HG03060 (cell line): ENCODE results near the gene CACNA1D.
A peak's percentile ranks its signal among the peaks of the same experiment; 100 is the strongest.

Source experiments
- ATAC-seq: cut with Tn5 transposase; IDR thresholded peaks from one replicate; pipeline ENCODE4 v1.9.1; 2021; ENCODE audit warnings: low read depth, moderate number of reproducible peaks; ENCODE audit not compliant: unreplicated experiment

The CACNA1D gene

DNA sequence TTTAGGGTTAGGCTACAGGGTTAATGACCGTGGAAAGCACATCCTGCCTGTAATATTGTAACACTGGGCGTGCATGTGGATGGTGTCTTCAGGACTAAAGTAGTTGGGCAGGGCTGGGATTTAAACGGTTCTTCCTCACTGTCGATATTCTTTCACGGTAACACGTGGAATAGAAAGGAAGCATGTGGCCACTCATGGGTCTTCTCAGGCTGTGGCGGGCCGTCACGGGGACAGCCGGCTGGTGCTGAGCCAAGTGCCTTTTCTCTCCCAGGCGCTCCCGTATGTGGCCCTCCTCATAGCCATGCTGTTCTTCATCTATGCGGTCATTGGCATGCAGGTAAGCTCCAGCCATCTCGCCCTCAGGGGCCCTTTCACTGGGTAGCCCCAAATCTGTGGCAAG is 278.2 kb downstream of the CACNA1D start:
- ATAC-seq: no peak

DNA sequence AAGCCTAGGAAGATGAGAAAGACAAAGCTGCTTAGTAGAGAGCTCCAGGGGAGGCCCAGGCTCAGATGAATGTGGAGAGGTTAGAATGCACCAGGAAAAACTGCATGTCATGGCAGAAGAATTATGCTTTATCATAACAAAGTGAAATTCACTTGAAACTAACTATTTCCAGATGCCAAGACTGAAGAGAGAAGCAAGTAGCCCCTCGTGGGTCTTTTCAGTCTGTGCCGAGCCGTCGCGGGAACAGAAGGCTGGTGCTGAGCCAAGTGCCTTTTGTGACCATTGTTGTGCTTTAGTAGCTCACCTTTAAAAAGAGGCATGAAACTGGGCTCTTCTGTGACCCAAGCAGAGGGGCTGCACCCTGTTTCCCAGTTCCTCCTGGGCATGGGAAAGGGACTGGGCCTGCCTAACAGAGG is 278.6 kb downstream of the CACNA1D start:
- ATAC-seq: no peak

DNA sequence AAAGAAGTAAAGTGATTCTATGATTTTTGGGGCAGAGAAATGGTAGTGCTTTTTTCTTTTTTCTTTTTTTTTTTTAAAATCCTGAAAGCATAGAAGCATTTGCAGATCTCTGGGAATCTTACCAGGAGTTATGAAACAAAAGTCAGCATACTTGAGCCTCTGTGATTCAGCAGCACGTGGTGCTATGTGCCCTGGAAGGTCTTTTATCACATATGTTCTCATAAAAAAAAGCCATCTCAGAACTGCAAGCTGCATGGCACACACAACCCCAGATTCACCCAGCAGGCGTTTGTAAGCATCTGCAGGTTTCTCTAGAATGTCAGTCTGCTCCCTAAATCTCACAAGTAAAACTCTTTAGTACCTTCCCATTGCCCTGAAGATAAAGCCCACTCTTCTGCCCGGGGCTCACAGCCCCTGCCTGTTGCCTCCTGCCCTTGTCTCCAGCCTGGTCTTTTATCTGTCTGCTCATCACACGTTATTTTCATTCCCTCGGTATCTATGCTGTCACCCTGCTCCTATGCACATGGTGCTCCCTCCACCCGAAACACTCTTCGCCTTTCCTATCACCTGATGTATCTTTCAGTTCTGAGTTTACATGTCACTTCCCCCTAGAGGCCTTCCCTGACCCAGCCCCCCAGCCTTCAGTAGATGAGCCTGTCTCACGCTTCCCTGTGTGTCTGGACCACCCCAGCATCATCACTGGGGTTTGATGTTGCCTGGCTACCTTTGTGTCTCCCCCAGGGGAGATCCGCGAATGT is 279.4 kb downstream of the CACNA1D start:
- ATAC-seq: peak; percentile 69

DNA sequence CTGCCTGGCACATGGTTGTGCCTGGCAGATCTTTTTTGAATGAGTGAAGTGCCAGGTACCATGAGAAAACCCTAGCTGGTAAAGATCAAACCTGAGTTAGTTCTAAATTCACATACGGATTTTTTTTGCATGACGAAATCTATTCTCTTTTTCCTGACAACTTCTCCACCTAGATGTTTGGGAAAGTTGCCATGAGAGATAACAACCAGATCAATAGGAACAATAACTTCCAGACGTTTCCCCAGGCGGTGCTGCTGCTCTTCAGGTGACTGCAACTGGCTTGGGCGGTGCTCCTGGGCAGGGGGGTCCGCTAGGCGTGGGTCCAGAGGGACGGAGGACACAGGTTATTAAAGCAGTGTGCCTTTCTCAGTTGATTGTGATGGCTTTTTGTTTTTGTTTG is 280.0 kb downstream of the CACNA1D start:
- ATAC-seq: no peak

DNA sequence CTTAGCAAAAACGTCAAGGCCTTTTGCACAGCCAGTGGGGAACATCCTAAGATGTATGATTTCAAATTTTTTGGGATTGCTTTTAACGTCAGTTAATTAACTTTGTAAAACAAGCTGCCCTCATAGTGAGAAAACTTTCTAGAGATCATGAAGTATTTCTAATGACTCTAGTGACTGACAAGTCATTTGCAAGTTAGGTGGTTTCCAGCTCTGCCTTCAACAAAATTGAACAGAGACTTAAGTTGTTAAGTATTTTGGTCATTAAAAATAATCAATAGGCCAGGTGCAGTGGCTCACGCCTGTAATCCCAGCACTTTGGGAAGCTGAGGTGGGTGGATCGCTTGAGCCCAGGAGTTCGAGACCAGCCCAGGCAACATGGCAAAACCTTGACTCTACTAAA is 280.6 kb downstream of the CACNA1D start:
- ATAC-seq: no peak

DNA sequence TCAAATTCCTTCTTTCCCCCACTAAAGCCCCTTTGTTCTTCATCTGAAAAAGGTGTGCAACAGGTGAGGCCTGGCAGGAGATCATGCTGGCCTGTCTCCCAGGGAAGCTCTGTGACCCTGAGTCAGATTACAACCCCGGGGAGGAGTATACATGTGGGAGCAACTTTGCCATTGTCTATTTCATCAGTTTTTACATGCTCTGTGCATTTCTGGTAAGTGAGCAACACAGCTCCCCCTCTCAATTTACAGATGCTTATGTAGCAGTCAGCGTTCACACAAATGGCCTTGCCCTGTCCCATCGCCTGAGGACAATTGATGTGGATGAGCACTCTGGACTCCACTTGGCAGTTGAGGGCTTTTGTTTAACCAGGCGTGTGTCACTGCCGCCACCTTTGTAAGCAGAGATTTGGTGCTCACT is 281.4 kb downstream of the CACNA1D start:
- ATAC-seq: no peak

DNA sequence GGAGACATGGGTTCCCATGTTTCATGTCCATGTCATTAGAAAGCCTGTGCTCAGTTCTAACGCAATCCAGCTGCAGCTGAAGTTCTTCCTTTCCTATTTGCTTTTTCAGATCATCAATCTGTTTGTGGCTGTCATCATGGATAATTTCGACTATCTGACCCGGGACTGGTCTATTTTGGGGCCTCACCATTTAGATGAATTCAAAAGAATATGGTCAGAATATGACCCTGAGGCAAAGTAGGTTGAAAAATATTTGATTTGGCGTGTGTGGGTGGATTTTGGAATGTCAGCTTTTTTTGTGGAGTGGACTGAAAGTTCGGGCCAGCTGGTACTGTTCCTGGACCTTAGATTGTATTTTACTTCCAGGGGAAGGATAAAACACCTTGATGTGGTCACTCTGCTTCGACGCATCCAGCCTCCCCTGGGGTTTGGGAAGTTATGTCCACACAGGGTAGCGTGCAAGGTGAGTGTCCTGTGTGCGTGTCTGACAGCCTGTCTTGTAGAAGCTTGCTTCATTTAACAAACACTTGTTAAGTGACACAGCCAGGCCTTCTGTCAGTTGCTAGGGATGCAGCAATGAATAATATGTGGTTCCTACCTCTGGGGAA is 282.2 kb downstream of the CACNA1D start:
- no peak for ATAC-seq

DNA sequence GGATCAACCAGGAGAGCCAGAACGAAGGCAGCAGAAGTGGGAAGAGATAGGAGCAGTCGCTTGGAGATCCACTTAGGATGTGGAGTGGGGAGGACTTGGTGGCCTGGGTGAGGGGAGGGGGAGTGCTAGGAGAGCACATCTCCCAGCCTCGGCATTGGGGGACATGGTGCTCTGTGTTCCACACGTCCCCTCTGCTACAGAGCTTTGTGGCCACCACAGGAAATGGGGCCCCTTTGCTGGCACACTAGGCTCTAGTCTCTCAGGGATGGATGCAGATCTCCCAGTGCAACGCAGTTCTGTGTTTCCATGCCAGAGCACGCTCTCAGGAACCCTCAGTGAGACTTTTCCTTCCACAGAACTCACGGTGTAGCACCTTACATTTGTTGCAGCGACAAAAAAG is 283.1 kb downstream of the CACNA1D start:
- ATAC-seq: no peak

DNA sequence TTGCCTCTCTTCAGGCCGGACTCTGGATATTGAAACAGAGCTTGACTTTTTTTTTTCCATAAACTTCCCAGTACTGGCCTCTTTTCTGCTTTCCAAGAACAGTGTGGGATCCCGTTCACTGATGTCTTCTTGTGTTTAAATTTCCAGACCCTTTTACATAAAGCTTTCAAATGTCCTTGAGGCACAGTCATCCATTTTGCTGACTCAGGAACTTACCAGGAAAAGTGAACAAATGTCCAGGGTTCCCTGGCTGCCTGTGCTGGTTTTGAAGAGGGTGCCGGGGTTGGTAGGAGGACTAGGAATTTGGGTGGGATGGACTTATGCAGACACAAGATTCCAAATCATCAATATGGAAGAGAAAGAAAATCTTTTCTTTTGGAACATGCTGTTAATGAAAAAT is 283.7 kb downstream of the CACNA1D start:
- no peak for ATAC-seq

DNA sequence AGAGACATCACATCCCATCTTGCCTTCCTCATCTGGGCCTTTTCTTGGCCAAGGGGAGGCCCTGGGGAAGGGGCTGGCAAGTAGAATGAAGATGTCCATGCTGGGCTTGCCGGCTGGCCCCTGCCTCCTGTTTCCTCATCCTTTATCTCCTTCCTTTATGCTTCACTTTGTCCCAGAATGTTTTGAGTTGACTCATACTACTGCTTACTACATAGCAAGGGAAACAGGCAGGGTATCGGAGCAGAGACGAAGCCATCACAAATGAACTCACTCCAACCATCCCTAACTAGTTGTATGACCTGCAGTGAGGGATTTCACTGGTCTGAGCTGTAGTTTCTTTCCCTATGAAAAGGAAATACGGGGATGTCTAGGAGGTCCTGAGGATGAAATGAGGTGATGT is 285.8 kb downstream of the CACNA1D start:
- ATAC-seq: no peak

DNA sequence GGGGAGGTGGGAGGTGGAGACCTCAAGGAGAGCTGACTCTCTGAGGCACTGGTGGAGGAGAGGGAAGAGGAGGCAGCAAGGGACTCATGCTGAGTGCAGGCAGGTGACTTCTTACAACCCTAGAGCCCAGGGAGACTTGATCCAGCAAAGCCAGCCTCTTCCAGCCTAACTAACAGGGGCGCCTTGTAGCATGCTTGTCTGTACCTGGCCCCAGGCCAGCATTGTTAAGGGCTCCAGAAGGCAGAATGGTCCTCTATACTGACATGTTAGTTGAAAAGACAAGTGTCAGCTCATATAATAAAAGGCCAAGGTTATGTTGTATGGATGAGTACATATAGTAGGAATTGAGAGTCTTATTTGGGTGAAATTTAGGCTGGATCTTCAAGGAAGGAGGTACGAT is 286.4 kb downstream of the CACNA1D start:
- ATAC-seq: no peak

DNA sequence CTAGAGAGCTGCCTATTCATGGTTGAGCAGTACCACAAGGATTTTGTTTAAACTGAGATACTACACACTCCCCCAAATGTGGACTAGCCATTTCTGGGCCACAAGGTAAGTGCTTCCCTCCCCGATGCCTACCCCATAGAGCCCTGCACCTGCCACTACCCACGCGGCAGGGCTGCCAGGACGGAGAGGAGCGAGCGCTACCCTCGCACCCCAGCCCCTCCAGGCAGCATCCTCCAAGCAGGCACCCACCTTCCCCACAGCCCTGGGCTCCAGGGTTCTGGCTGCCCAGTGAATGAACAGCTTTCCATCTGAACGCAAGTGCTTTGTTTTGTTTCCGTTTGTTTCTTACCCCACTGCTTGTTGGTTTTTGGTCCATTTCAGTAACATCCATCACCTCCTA is 292.6 kb downstream of the CACNA1D start:
- no peak for ATAC-seq

DNA sequence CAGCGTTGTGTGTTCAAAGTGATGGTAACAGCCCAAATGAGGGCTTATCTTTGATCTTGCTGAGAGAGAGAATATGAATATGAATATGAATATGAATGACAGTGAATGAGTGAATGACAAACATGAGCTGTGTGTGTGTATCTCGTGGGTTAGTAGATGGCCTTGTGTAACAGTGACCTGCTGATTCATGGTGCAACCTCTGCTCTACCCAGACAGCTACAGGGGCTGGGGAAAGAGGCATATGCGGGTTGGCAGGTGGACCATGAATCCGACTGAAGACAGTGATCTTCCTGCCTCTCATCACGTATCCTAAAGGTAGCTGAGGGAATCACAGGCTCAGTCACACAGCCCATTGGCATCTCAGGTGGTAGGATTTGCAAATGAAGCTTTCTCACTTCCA is 293.6 kb downstream of the CACNA1D start:
- no peak for ATAC-seq

DNA sequence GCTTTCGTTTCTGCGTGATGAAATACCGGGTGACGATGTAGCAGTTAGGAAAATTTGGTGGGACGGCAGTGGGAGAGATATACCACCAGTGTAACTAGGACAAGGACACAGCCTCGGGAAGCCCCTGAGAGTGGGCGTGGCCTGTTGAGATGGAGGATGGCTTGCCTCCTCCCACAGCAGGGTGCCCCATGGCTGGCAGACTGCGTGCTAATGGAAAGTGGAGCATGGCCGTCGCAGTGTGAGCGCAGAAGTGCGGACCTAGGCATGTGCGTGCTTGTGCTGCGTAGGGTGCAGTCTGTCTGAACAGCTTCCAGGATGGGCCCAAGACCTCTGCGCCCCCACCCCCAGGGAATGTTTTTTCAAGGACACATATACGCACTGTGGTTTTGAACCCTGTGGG is 295.0 kb downstream of the CACNA1D start:
- ATAC-seq: no peak

DNA sequence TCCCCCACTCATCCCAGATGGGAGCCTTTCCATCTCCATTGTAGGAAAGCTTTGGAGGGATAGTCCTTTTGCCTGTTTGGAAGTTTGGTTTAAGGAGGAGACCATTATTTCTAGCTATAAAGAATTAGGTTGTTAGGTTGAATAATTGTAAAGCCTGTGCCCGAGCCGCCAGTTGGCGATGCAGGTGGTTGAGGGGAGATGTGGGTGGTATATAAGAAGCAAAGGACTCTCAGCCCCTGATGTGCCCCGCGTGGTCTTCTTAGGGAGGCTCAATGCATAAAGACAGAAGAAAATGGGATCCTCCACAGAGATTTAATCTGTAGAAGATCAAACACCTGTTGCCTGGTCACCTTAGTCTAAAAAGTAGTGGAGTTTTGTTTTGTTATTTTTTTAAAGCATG is 296.1 kb downstream of the CACNA1D start:
- ATAC-seq: no peak

DNA sequence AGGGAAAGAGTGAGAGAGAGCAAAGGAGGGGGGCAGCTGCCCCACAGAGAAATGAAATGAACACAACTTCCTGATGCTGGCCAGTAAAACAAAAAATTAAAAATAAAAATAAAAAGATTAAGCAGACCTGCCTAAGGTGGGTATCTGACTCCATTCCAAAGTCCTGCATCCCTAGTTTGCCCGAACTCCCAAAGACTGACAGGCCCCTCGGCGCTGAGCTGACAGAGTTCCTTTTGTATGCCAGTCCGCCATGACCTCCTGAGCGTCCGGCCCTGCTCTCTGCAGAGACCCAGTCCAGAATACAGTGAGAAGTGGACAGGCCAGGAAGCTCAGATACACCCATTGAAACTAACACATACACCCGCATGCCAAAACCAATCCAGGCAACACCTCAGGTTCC is 296.9 kb downstream of the CACNA1D start:
- no peak for ATAC-seq

DNA sequence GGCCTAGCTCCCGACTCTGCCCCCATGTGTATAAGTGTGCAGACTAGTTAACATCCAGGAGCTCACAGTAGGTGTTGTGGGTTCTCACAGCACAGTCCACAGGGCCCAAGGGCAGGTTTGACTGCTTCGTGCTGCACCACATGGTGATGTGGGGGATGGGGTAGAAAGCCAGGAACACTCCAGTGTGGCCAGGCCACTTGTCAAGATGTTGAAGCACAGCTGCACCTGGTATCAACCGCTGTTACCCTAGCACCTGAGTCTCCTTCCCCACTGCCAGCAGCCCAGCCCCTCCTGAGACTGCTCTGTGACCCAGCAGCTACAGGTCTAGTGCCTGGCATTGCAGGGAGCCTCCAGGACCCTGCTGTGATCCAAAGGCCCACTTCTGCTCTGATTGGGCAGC is 298.5 kb downstream of the CACNA1D start:
- no peak for ATAC-seq

DNA sequence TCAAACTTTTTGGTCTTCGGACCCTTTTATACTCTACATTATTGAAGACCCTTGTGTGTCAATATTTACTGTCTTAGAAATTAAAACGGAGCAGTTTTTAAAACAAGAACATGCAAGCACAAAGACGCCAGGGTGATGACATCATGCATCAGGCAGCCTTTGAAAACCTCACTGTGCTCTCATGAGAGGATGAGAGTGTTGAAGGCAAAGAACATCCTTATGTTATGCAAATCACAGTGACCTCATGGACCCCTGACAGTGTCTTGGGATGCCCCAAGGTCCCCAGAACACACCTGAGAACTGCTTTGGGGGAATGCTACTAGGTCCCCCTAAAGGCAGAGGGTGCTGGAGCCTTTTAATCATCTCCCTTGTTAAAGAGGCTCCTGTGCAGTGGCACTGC is 300.2 kb downstream of the CACNA1D start:
- ATAC-seq: no peak

DNA sequence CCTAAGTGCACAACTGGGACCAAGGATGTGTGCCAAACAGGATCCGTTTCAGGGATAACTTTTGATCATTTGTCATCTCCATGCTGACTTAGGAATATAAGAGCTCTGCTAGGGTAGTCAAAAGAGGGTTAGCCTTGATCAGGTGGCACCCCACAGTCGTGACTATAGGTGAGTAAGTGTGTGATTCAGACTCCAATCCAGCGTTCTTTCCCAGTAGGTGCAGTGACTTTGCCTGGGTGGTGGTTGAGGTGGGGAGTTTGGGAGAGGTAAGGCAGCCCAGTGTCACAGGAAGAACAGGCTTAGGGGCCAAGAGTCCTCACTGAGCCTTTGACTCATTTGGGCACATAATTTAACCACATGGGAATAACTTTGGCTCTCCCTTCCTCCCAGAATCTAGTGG is 300.8 kb downstream of the CACNA1D start:
- ATAC-seq: no peak

DNA sequence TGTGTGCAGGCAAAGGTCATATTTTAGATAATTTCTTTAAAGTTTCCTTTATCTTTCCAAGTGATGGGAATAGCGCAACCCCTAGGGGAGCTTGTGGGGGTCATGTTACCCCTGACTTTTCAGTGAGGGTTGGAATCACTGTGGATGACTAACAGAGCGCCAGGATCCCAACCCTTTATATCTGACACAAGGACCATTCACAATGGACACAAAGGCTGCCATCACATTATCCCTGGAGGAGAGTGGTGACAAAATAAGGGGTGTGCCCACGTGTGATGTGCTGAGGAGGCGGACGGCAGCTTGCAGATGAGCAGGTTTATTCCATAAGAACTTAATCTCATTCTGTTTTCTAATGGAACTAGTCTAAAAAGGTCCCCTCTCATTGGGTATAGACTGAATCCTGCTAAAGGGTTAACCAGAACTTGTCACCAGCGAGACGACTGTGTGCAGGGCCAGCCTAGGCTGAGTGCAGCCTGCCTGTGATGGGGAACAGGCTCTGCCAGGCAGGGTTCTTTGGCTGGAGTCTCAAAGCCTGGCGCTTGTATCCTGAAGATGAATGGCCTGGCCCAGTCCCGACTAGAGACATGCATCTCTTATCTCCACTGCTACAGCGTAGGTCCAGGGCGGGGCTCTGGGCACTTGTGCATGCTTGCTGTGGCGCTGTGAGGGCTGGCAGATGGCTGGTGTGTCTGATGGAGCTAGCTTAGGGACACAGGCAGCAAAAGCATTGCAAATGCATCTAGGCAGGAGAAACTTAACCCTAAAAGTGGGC is 301.6 kb downstream of the CACNA1D start:
- no peak for ATAC-seq

DNA sequence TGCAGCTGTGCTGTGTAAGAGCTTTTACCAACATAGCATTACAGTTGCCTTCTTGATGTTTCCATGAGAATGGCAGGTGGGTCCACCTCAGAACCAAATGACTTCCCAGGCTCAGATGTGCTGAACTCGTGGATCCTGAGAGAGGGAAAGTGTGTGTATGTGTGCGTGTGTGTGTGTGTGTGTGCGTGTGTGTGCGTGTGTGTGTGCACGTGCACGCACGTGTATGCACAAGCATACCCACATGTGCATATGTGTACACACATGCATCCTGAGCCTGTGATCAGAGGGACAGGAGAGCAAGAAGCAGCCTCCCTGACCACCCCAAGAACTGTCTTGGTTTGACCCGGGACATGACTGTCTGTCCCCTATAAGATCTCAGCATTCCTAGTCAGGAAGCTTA is 303.7 kb downstream of the CACNA1D start:
- no peak for ATAC-seq
